Measurements from ENCODE around the gene TRAPPC5.
A peak's percentile ranks its signal among the peaks of the same experiment; 100 is the strongest.

- no peak for TF ChIP-seq CTCF (IDR thresholded peaks at IDR 0.05; ENCODE audit: low read depth, low read length)
- no peak for TF ChIP-seq POLR2A (IDR thresholded peaks at IDR 0.05; ENCODE audit: extremely low read depth, insufficient read length)
- TF ChIP-seq MAX (IDR thresholded peaks at IDR 0.05; ENCODE audit: low read depth, low read length), result peak; percentile 81
- TF ChIP-seq MYC (IDR thresholded peaks at IDR 0.05; ENCODE audit: low read depth, low read length), result peak; percentile 83
These were observed 44.3 kb upstream of the TRAPPC5 start for GRCh38 chr19:7636317-7636690.
